AG04450 (cell line): ENCODE results near the gene PLSCR3. TPM values are rescaled to one million over a fixed set of nuclear protein-coding genes. Genes with fewer than 3 reads are reported as not detected.

Experiments used
- CTCF ChIA-PET: fragments of 300-600, 350-600 bp; formaldehyde crosslinking; extraction: SDS; loops from one replicate; lab custom pipeline; 2022; ENCODE audit warnings: antibody characterized with exemption, inconsistent platforms; lab: Charles Lee
- POLR2A ChIA-PET: fragments of 350-600 bp; formaldehyde crosslinking; extraction: SDS; loops from one replicate; lab custom pipeline; 2021; ENCODE audit warnings: antibody characterized with exemption, inconsistent platforms; lab: Yijun Ruan, JAX
- DNase-seq: peaks from one replicate; pipeline ENCODE4 v3.0.0-alpha.2; 2011; ENCODE audit warnings: low read depth, low spot score
- H3K27ac ChIP-seq: one replicate; pipeline ENCODE4 v1.5.1; 2012; ENCODE audit warnings: low read depth, low read length, control low read depth
- H3K27me3 ChIP-seq: one replicate; pipeline ENCODE4 v1.6.0; 2012; ENCODE audit warnings: low read length; ENCODE audit not compliant: control insufficient read depth, insufficient read depth
- H3K4me3 ChIP-seq: 2 replicates; pipeline ENCODE4 v1.5.1; 2011; ENCODE audit warnings: mild to moderate bottlenecking, low read depth, low read length, control low read depth
- H3K9me3 ChIP-seq: 2 replicates; pipeline ENCODE4 v1.5.1; 2012; ENCODE audit warnings: low read length; ENCODE audit not compliant: control insufficient read depth, insufficient read depth
- CTCF ChIP-seq: IDR thresholded peaks from 2 replicates; pipeline ENCODE4 v1.5.1; 2011; ENCODE audit warnings: low read depth, low read length, control low read depth, inconsistent platforms
- polyA plus RNA-seq: library from polyadenylated mRNA; depleted of rRNA; stranded (reverse); fragments of >200 nt; gene quantifications from 2 replicates; pipeline ENCODE4 v1.2.3, GENCODE V29; 2011

PLSCR3 gene
- polyA plus RNA-seq, 1 experiment = 35.2 TPM

GRCh38 chr17:7351665-7352502 is 42.4 kb downstream of the PLSCR3 start, which contains the start of gene KCTD11:
Gene KCTD11 (plus strand): TSS chr17:7352162.
- ChIA-PET CTCF (interaction anchor here (1.0 kb wide), 1 partner anchor 52 kb away, joined by 3 read pairs; the partner anchor contains the start of gene TMEM256), POLR2A (interaction anchor here (0.6 to 2.5 kb wide), 7 partner anchors 11 to 811 kb away, joined by 3 to 8 read pairs (median 3); partner anchors contain the start of genes NEURL4, TMEM256, VAMP2 and ZBTB4)
- H3K4me3 ChIP-seq = peak within 1 kb of the TSS; percentile 91
- no peaks in the 10 kb centered on the region; the same call in 1 of the 2 replicates for H3K9me3 ChIP-seq
- no peaks in the 10 kb centered on the region for H3K27me3 ChIP-seq
- TF ChIP-seq CTCF = peak; percentile 71
- peak within 1 kb of the TSS; percentile 100 for H3K27ac ChIP-seq
- peak; percentile 64 for DNase-seq

- TF ChIP-seq CTCF = no peak
- Histone ChIP-seq H3K27me3 (peaks cover 3% of the 10 kb centered on the region), H3K9me3 (no peaks in the 10 kb centered on the region; the same call in 1 of the 2 replicates), H3K4me3 (no peak overlapping the region), H3K27ac (no peak overlapping the region)
- ChIA-PET CTCF (interaction anchor here (0.6 to 1.0 kb wide), 5 partner anchors 9 to 303 kb away, joined by 3 to 11 read pairs (median 3); no protein-coding TSS in a partner anchor), POLR2A (no interaction called here)
- no peak for DNase-seq
Observed at GRCh38 chr17:7348478-7349242, 45.7 kb downstream of the PLSCR3 start.

- no peak for DNase-seq
- no peaks in the 10 kb centered on the region; the same call in 1 of the 2 replicates for H3K9me3 ChIP-seq
- H3K27me3 ChIP-seq = peaks cover 4% of the 10 kb centered on the region
- no peak for TF ChIP-seq CTCF
- ChIA-PET CTCF (interaction anchor here (0.6 to 1.0 kb wide), 3 partner anchors 8 to 213 kb away, joined by 3 to 11 read pairs (median 3); no protein-coding TSS in a partner anchor), POLR2A (no interaction called here)
- H3K4me3 ChIP-seq = no peak overlapping the region
- no peak overlapping the region for H3K27ac ChIP-seq
Observed at GRCh38 chr17:7347630-7348477, 46.5 kb downstream of the PLSCR3 start.

GRCh38 chr17:7346761-7347614 is 47.3 kb downstream of the PLSCR3 start:
- H3K27ac ChIP-seq = no peak overlapping the region
- ChIA-PET CTCF (interaction anchor here (0.7 to 2.1 kb wide), 4 partner anchors 9 to 213 kb away, joined by 4 to 12 read pairs (median 6); partner anchors contain the start of genes ACAP1 and SLC2A4), POLR2A (no interaction called here)
- H3K27me3 ChIP-seq = peaks cover 4% of the 10 kb centered on the region
- no peak overlapping the region for H3K4me3 ChIP-seq
- DNase-seq = no peak
- no peak for TF ChIP-seq CTCF
- H3K9me3 ChIP-seq = no peaks in the 10 kb centered on the region; the same call in 1 of the 2 replicates
